Astrocyte (in vitro differentiated cells and primary cell): Measurements from ENCODE around the gene RFX4. TPM values are rescaled to one million over a fixed set of nuclear protein-coding genes. Genes with fewer than 3 reads are reported as not detected.
A peak's percentile ranks its signal among the peaks of the same experiment; 100 is the strongest.

ENCODE experiments used
- DNase-seq: peaks from one replicate; pipeline ENCODE4 v3.0.0-alpha.2; 2010; ENCODE audit warnings: low read depth
- FAIRE-seq: peaks from 2 replicates; lab custom pipeline; 2011; peaks lifted over from hg19 to GRCh38; lab: Jason Lieb, UNC
- H2AFZ ChIP-seq: 2 replicates; pipeline ENCODE4 v1.6.0; 2012; ENCODE audit warnings: low read depth, low read length, inconsistent platforms
- H3K27ac ChIP-seq: 2 replicates; pipeline ENCODE4 v1.5.1; 2011; ENCODE audit warnings: low read depth, low read length, inconsistent platforms
- H3K27me3 ChIP-seq: 2 replicates; pipeline ENCODE4 v1.6.0; 2011; ENCODE audit warnings: low read length, inconsistent platforms; ENCODE audit not compliant: insufficient read depth
- H3K36me3 ChIP-seq: 2 replicates; pipeline ENCODE4 v1.5.1; 2011; ENCODE audit warnings: low read length, inconsistent platforms; ENCODE audit not compliant: insufficient read depth
- H3K4me1 ChIP-seq: 2 replicates; pipeline ENCODE4 v1.5.1; 2011; ENCODE audit warnings: low read length, inconsistent platforms; ENCODE audit not compliant: insufficient read depth
- H3K4me2 ChIP-seq: 2 replicates; pipeline ENCODE4 v1.6.0; 2012; ENCODE audit warnings: low read length, inconsistent platforms
- H3K4me3 ChIP-seq: 2 replicates; pipeline ENCODE4 v1.5.1; 2011; ENCODE audit warnings: low read depth, mild to moderate bottlenecking, low read length, inconsistent platforms; ENCODE audit not compliant: insufficient read depth
- H3K79me2 ChIP-seq: 2 replicates; pipeline ENCODE4 v1.6.0; 2012; ENCODE audit warnings: mild to moderate bottlenecking, low read length, inconsistent platforms; ENCODE audit not compliant: insufficient read depth
- H3K9ac ChIP-seq: 2 replicates; pipeline ENCODE4 v1.6.0; 2012; ENCODE audit warnings: mild to moderate bottlenecking, low read length, inconsistent platforms
- H3K9me3 ChIP-seq: 2 replicates; pipeline ENCODE4 v1.5.1; 2012; ENCODE audit warnings: low read depth, mild to moderate bottlenecking, low read length, inconsistent platforms; ENCODE audit not compliant: insufficient read depth
- H4K20me1 ChIP-seq: 2 replicates; pipeline ENCODE4 v1.6.0; 2012; ENCODE audit warnings: low read length, inconsistent platforms; ENCODE audit not compliant: insufficient read depth
- H3K27ac Mint-ChIP-seq: one replicate; pipeline ENCODE4 v1.8.0; 2021; ENCODE audit warnings: mild to moderate bottlenecking, mixed read lengths; ENCODE audit not compliant: unreplicated experiment
- H3K27me3 Mint-ChIP-seq: one replicate; pipeline ENCODE4 v1.8.0; 2021; ENCODE audit warnings: low read depth, mixed read lengths; ENCODE audit not compliant: unreplicated experiment
- H3K36me3 Mint-ChIP-seq: one replicate; pipeline ENCODE4 v1.8.0; 2021; ENCODE audit warnings: low read depth, mixed read lengths; ENCODE audit not compliant: unreplicated experiment
- H3K4me1 Mint-ChIP-seq: one replicate; pipeline ENCODE4 v1.8.0; 2021; ENCODE audit warnings: low read depth, mixed read lengths; ENCODE audit not compliant: unreplicated experiment
- H3K4me3 Mint-ChIP-seq: one replicate; pipeline ENCODE4 v1.8.0; 2021; ENCODE audit warnings: mild to moderate bottlenecking, moderate library complexity, mixed read lengths; ENCODE audit not compliant: unreplicated experiment
- H3K9me3 Mint-ChIP-seq: one replicate; pipeline ENCODE4 v1.8.0; 2021; ENCODE audit warnings: mild to moderate bottlenecking, mixed read lengths; ENCODE audit not compliant: unreplicated experiment
- CTCF ChIP-seq: IDR thresholded peaks from 2 replicates; pipeline ENCODE4 v1.5.1; 2011; ENCODE audit warnings: low read depth, mild to moderate bottlenecking, inconsistent platforms, low read length, moderate library complexity; ENCODE audit not compliant: insufficient read depth
- EZH2 ChIP-seq: IDR thresholded peaks from 2 replicates; pipeline ENCODE4 v1.6.1; 2012; ENCODE audit warnings: mild to moderate bottlenecking, low read length, inconsistent platforms; ENCODE audit not compliant: insufficient read depth
- total RNA-seq: library from RNA; stranded (reverse); gene quantifications from 2 replicates; pipeline ENCODE4 v1.2.1, GENCODE V29; 2021

RFX4 gene
- total RNA-seq, 1 donor from 2014 or later: 0.07 TPM

GRCh38 chr12:106739815-106740530 lies 157.2 kb downstream of the RFX4 start:
- FAIRE-seq (no peak), DNase-seq (peak; percentile 56)
- Mint-ChIP-seq H3K9me3 (no peaks in the 10 kb centered on the region), H3K27ac (no peak overlapping the region), H3K27me3 (no peaks in the 10 kb centered on the region), H3K4me3 (no peak overlapping the region), H3K4me1 (peaks cover 15% of the 10 kb centered on the region), H3K36me3 (no peaks in the 10 kb centered on the region)
- Histone ChIP-seq H3K27ac (no peak overlapping the region), H3K4me2 (no peak overlapping the region), H3K4me1 (peaks cover 5% of the 10 kb centered on the region), H3K79me2 (no peaks in the 10 kb centered on the region), H3K9ac (no peak overlapping the region), H4K20me1 (no peaks in the 10 kb centered on the region), H3K9me3 (no peaks in the 10 kb centered on the region), H3K4me3 (no peak overlapping the region), H3K27me3 (peaks cover 12% of the 10 kb centered on the region), H2AFZ (no peak overlapping the region), H3K36me3 (no peaks in the 10 kb centered on the region)
- TF ChIP-seq EZH2: no peak

GRCh38 chr12:106740818-106741217 lies 158.0 kb downstream of the RFX4 start:
- H3K9me3 Mint-ChIP-seq: no peaks in the 10 kb centered on the region
- no peak for DNase-seq
- H4K20me1 ChIP-seq: no peaks in the 10 kb centered on the region
- TF ChIP-seq EZH2 (no peak), CTCF (no peak)
- H3K36me3 ChIP-seq: no peaks in the 10 kb centered on the region
- H3K4me3 ChIP-seq: no peak overlapping the region
- no peaks in the 10 kb centered on the region for H3K9me3 ChIP-seq
- FAIRE-seq: no peak
- H3K9ac ChIP-seq: no peak overlapping the region
- no peak overlapping the region for H3K27ac ChIP-seq
- H3K4me1 ChIP-seq: peaks cover 5% of the 10 kb centered on the region
- no peak overlapping the region for H3K4me2 ChIP-seq
- H3K27me3 ChIP-seq: peaks cover 12% of the 10 kb centered on the region
- H3K4me3 Mint-ChIP-seq: no peak overlapping the region
- peaks cover 15% of the 10 kb centered on the region for H3K4me1 Mint-ChIP-seq
- no peak overlapping the region for H2AFZ ChIP-seq
- no peak overlapping the region for H3K27ac Mint-ChIP-seq
- no peaks in the 10 kb centered on the region for H3K79me2 ChIP-seq
- no peaks in the 10 kb centered on the region for H3K36me3 Mint-ChIP-seq
- no peaks in the 10 kb centered on the region for H3K27me3 Mint-ChIP-seq

- Histone ChIP-seq H3K4me1 (peaks cover 5% of the 10 kb centered on the region), H3K9ac (no peak overlapping the region), H2AFZ (no peak overlapping the region), H3K4me2 (no peak overlapping the region), H3K27me3 (peaks cover 12% of the 10 kb centered on the region), H3K79me2 (no peaks in the 10 kb centered on the region), H3K9me3 (no peaks in the 10 kb centered on the region), H3K4me3 (no peak overlapping the region), H3K27ac (no peak overlapping the region), H4K20me1 (no peaks in the 10 kb centered on the region), H3K36me3 (no peaks in the 10 kb centered on the region)
- Mint-ChIP-seq H3K27ac (no peak overlapping the region), H3K4me3 (no peak overlapping the region), H3K27me3 (no peaks in the 10 kb centered on the region), H3K4me1 (peaks cover 15% of the 10 kb centered on the region), H3K36me3 (no peaks in the 10 kb centered on the region), H3K9me3 (no peaks in the 10 kb centered on the region)
- no peak for TF ChIP-seq CTCF
- no peak for DNase-seq
- FAIRE-seq: no peak
Observed at GRCh38 chr12:106741247-106741646, 158.4 kb downstream of the RFX4 start.
